Activated CD4-positive, alpha-beta T cell treated with anti-CD3 and anti-CD28 coated beads, Interleukin-2, amount 50 U/mL, for 1 hour (primary cell): Measurements from ENCODE around the gene NR2F2.

ENCODE experiments used
- DNase-seq: peaks from one replicate; pipeline ENCODE4 v3.0.0-alpha.2; 2020

NR2F2 gene

DNA sequence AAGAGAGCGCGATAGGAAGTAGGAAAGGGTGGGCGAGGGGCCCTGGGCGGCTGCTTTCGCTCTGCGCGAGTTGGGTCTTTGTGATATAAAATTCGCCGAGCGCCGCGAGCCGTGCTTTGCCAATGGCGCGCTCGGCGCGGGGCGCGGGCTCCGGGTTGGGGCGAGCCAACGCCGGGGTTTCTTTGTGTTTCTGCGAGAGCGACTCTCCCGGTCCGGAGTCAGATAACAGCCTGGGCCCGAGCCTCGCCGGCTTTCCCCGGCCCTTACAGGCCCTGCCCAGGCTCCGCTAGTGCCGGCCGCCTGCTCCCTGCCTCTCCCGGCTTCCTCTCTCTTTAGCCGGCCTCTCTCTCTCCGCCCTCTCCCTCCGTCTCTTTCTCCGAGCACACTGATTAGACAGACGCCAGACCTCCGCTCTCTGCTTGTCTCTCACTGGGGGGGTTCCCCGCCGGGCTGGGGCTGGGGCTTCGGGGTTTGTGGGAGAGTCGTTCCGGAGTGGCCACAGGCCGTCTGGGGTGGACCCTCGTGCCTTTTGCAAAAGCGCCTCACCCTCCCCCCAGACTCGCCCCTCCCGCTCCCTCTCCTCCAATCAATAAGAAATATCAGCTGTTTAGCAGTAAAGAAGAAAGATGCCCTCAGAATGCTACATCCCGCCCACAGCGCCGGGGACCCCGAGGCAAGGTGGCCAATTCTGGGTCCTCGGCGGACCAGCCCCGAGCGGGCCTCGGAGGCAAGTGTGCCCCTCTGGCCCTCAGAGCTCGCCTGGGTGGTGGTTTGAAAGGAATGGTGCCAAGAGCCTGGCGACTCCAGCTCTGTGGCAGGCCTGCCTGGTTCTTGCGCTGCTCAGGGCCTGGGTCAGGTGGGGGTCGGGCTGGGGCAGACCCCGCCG, 2.9 kb downstream of the NR2F2 start:
- no peak for DNase-seq

DNA sequence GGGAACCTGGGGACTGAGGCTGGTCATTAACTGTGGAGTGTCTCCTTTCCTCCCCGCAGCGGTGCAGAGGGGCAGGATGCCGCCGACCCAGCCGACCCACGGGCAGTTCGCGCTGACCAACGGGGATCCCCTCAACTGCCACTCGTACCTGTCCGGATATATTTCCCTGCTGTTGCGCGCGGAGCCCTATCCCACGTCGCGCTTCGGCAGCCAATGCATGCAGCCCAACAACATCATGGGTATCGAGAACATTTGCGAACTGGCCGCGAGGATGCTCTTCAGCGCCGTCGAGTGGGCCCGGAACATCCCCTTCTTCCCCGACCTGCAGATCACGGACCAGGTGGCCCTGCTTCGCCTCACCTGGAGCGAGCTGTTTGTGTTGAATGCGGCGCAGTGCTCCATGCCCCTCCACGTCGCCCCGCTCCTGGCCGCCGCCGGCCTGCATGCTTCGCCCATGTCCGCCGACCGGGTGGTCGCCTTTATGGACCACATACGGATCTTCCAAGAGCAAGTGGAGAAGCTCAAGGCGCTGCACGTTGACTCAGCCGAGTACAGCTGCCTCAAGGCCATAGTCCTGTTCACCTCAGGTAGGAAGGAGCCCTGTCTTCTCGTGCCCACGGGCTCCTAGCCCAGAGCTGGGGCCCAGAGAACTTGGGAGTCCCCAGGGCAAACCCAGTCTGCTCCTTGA, 3.7 kb downstream of the NR2F2 start:
- no peak for DNase-seq

DNA sequence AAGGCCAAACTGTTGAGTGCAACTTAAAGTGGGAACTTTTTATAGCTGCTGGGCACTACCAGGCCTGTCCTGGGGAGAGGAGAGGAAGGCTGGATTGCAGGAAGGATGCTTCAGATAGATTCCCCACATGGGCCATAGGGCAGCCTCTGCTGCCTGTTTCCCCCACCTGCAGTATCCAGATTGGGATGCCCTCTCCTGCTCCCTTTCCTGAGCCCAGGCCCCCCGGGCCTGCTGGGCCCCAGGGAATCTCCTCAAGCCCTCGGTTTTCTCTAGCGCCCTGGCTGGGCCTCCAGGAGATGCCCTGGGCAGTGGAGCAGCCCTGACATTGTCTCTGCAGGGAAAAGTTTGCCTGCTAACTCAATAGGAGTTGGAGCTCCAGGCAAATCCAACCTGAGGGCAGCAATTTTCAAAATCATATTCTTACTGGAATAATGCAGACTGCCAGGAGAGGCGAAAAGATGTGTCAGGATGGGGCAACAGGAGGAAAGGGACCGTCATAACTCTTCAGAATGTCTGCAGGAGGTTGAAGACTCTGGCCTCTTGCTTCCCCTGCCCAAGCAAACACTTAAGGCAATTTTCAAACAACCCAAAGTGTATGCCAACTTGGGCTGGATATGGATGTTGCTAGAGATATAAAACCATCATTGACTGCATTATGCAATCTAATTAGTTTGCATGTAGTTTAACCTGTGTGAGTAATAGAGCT, 4.4 kb downstream of the NR2F2 start:
- DNase-seq: no peak

DNA sequence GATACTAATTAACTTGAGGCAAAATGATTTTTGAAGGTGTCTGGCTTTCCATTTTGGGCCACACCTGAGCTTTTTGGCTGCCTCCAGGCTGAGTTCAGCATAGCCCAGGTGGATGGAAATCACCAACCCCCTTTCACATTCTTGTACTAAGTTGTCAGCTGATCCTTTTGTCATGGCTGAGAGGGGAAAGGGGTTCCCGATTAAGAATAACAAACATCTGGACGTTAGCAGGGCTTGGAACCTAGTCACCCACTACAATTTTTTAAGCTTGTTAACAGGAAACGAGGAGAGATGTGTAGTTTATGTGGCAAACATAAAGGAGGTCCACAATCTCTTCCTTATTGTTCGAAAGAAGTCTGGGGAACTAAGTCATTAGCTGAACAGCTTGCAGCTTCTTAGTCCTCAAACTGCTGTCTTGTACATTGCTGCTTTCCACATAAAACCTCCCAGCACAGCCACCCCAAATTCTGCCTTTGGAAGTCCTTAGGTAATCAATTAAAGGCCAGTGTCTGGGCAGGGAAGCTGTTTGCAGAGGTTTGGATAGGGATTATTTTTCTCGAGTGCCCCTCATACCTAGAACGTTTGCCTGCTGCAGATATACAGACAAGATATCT, 5.0 kb downstream of the NR2F2 start:
- DNase-seq: no peak

DNA sequence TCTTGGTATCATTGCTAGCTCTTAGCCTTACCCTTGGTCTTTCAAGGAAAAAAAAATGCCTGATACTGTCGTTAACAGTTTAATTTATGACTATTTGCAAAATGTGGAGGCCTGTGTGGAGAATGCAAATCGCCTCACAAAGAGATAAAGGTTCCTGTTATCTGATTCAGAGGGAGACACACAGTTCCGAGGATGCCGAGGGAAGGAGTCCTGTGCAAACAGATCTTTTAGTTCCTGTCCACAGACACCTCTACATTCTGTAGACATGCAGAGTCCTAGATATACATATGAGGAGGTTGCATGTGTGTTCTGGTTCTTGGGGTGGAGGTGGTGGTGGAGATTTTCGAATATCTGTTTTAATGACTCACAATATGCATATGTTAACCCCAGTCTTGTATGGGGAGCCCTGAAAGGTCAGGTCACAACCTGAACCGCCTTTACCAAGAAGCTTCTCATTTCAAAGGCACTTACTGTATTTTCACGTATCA, 5.7 kb downstream of the NR2F2 start:
- DNase-seq: no peak

DNA sequence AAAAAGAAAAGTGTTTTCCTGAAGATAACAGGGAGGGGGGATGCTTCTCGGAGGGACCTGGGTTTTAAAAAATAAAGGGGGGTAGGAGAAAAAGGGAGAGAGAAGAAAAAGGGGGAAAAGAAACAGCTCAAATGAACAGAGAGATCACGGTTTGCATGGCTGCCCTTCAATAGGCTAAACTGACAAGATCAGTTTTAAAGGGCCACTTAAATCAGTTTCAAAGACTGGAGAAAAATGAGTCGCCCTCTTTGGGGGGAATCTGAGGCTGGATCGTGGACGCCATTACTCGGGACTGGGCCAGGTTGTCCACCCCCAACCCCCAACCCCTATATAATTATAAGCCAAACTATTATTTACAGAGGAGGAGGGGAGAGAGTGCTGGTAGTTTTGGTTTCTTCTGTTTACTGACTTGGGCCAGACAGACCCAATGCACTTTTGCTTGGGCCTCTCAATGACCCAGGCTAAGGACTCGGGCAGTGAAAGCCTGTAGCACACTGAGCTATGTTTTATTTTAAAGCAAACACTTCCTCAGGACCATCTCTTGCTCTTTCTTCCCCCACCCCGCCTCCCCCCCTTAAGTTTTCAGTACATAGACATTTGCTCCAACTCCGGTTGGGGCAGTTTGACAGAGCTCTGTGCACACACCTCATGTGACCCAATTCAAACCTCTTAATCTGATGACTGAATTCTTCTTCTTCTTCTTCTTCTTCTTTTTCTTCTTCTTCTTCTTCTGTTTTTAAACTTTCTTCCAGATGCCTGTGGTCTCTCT, 6.3 kb downstream of the NR2F2 start:
- no peak for DNase-seq

DNA sequence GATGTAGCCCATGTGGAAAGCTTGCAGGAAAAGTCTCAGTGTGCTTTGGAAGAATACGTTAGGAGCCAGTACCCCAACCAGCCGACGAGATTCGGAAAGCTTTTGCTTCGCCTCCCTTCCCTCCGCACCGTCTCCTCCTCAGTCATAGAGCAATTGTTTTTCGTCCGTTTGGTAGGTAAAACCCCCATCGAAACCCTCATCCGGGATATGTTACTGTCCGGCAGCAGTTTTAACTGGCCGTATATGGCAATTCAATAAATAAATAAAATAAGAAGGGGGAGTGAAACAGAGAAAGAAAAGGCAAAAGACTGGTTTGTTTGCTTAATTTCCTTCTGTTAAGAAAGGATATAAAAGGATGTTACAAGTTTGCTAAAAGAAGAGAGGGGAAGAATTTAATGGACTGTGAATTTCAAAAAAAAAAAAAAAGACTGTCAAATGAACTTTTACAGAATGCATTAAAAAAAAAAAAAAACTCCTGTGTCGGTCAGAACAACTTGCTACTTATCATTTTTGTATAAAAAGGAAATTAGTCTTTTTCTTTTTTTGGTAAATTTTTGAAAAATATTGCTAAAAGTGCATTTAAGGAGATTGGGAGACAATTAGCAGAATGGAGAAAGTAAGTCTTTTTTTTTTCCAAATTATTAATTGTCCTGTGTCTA, 7.0 kb downstream of the NR2F2 start:
- DNase-seq: no peak

DNA sequence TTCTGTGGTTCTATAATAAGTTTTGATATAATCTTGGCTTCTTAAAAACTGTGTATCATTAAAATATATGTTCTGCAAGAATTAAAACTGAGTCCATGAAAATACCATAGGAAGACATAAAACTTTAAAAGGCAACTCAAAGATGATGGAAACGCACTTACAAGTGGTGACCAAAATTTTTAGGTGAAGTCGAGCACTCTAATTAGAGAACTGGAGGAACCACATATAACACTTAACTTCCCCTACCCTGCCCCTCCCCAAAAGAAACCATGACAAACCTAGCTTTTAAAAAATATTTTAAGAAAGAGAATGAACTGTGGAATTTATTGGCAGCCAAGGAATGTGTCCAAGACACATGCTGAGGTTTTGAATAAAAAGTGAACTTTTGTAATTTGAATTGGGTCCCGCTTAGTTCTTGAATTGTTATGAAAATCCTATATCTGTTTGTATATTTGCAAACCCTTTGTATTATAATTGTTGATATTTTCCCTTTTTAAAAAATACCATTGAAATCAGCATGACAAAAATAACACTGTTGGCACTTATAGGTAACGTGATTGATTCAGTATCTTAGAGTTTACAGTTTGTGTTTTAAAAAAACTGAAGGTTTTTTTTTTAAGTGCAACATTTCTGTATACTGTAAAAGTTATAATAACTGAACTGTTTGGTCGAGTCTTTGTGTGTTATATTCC, 7.7 kb downstream of the NR2F2 start:
- DNase-seq: no peak

DNA sequence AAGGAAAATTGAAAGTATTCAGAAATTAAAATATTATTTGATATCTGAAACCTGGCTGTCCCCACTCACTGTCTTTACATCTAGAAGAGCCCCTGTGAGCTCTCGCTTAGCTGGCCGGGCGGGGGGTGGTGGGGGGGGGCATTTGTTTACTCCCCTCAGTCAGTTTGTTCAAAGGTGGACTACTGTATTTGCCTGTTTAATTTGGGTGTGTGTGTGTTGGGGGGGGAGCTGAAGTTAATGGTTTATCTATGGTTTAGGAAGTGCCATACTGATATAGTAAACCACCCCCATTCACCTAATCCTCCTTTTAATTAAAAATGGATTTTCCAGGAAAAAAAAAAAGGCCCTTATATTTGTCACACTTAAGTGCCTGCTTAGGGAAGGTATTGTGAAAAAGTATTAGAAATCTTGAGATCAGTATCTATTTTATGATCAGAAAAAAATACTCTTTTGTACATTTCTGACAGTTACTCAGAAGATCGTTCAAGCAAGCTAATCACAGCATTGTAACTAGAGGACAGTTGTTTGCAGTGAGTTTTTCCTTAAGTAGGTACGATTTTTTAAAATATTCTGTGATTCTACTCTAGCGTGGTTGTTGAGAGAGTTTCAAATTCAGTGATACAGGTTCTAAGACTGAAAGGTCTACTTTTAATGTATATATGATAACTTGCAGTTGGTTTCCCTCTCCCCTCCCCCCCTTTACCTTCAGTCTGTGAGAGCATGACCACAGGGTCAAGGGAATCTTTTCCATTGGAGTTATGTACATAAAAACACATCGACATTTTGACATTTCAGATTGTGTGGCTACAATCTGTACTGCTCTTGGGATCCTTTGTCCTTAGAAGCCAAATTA, 8.5 kb downstream of the NR2F2 start:
- no peak for DNase-seq

DNA sequence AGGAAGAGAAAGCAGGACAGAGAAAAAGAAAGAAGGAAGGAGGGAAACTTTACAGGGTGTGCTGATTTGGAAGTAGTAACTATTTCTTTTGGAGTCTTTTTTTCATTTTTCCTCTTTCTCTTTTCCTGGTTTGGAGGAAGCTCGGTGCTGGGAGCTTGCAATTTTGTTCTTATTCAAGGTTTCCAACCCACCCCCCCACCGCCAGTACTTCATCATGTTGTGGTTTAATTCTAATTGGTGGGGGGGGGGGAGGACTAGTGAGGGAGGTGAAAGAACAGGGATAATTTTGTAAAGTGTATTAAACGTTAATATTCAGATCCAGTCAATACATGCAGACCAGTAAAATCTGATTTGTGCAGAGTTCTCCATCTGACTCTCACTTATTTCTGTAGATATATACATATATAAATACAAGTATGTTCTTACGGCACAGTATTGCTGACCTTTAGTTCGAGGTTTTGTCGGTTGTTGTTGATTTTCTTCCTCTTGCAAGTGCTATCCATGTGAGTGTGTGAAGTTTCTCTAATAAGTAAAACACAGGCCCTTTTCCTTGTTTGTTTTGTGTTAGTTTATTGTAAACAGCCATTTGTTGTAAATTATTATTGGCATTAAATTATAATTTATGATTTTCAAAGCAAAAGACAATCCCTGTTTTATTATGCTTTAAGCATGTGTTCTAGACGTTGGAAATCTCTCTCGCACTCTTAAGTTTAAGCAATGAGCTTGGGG, 9.3 kb downstream of the NR2F2 start:
- DNase-seq: no peak

DNA sequence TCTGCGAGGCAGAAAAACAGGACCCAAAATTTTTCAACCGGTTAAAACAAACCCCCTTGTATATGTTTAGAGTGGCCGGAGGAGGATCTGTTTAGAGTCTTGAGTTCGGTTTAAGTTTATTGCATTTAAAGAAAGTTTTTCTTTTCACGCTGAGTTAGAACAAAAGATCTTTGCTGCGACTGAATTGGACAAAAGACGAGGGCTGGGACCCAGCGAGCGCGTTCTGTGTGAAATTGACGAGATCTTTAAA, 9.8 kb downstream of the NR2F2 start:
- DNase-seq: no peak

DNA sequence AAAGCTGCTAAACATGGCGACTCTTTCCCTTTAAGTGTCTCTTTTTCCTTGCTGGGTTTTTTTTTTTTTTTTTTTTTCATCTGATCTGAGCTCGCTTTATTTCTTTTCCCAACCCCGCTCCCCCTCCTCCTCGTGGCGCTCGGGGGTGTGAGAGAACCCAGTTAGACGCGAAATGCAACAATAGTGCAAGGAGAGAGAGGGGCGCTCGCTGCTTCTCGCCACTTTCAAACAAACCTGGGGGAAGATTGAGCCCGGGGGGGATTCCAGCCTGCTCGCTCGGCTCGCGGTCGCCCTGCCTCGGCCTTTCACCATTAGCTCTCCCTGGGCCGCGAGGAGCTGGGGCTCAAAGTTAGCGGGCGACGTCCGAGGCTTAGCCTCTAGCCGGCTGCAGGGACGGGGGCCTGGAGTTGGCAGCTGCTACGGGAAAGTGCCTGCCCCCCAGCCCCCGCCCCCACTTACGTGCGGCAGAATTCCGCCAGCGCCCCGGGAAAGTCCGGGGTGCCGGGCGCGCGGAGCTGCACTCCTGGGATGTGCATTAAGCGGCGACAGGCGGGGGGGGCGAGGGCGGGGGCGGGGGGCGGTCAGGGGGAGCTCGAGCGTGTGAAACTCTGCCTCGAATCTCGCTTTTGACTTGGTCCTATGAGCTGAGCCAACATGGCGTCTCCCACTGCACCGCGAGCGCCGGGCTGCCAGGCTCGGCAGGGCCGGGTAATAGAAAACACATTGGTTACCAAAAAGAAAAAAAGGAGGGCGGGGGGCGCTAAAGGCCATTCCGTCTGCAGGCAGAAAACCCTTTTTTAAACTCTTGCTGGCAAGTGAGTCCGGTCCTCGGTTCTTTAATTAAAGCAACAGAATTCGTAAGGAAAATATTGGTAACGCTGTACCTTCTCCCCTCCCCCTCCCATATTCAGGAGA, 10.4 kb downstream of the NR2F2 start:
- DNase-seq: no peak

DNA sequence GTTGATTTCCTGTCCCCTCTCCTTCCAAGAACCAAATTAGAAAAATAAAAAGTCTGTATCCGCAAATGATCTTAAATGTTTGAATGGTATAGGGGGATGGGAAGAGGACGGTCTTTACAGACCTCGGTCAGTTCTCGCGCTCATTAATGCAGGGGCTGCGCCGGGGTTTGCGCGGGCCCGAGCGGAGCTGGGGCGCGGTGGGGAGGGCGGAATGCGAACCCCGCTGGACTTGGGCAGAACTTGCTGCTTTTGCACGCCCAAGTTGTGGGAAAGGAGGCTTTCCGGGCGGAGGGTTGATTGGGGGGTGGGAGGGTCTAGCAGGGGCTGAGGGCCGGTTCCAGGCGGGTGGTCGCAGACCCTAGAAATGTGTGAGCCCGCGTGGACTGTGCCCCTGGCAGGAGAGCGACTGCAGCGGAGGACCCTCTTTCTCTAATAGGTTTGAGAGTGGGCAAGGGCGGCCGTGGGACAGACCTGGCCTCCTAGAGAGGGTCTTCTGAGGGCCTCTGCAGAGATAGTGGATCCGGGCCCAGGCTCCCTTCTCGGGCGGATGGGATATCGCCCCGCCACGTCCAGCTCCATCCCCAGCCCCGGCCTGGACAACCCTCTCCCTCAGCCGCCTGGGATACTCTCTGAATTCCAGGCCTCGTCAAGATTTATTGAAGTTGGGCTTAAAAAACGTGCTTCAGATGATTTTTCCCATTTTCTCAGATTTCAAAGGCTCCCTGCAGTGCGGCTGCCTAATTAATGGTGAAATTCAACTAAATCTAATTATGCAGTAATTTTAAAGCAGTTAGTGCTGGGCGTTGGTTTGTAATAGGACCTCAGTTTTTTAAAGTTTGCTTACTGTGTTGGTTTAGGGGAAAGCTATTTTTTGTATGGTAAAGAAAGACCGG, 11.3 kb downstream of the NR2F2 start:
- DNase-seq: no peak

DNA sequence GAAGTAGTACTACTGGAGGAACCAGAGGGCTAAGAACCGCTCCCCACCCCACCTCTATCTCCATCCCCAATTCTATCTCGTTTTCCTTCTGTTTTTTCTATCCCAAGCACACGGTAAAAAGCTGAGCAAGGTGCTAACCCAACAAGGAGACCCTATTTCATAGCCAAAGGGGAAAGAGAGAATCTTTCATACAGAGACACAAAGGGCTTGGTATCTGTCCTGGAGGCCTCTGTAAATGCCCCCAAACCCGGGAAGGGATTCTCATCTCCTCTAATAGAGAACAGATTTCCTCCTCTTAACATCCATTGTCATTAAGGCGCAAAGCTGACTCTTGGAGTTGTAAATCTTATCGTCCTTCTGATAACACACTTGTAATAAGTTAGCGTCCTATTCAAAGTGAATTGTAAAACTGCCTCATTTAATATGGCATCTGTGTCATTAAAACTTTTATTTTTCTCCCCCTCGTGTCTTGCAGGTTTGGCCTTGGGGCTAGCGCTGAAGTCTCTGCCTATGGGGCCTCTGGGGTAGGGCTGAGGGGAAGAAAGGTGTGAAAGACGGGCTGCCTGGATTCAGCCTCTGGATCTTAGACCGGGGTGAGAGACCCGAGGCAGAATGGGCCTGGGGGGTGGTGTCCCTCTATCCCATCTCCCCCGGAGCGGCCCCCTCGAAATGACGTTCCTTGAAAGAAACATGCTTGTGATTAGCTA, 12.1 kb downstream of the NR2F2 start:
- no peak for DNase-seq

DNA sequence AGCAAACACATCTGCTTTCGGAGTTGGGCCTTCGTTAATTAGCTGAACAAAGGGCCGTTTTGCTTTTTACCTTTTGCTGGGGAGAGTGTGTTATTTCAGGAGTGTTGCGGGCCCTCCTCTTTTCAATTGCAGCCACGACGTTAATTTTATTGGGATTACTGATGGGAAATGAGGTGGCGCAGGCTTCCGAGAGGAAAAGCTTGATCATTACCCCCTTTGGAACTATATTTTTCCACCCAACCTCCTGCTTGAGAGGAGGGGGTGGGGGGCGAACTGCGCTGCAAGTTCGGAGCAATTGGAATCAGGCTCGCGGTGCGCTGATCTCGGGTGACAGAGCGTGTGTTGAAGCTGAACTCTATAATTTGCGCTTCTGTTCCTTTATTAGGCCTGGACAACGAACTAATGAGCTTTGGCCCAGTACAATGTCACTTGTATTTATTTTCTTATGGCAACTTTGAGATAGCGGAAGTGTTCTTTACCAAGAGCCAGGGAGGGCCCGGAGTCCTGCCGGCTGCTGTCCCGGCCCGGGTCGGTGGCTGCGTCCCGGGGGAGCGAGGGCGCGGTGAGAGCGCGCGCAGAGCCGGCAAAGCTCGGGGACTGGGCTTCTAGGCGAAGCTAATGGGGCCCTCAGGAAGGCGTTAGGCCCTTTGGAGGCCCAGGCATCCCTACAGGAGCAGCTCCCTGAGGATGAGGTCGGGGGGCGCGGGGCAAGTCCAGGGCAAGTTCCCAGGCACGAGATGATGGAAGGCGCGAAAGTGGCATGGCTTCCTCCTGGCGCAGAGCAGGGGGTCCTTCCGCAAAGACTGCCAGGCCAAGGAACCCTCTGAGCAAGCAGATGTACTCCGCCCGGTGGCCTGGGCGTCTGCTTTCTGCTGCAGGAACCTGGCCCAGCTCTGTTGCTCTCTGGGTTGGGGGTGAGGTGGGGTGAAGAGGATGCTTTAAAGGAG, 12.9 kb downstream of the NR2F2 start:
- DNase-seq: no peak
